CD4-positive, alpha-beta T cell (primary cell): ENCODE results near the gene IBTK. TPM values are rescaled to one million over a fixed set of nuclear protein-coding genes. Genes with fewer than 3 reads are reported as not detected.
A peak's percentile ranks its signal among the peaks of the same experiment; 100 is the strongest.

ENCODE experiments used
- ATAC-seq: fragments of 200-7000 bp; cut with Tn5 transposase; one replicate; pipeline ENCODE4 v1.10.0; 2022; ENCODE audit warnings: mild to moderate bottlenecking; ENCODE audit not compliant: poor library complexity
- CTCF ChIA-PET: fragments of 350-600 bp; sonication (Branson Sonifier 250); formaldehyde crosslinking; loops from one replicate; lab custom pipeline; 2021; ENCODE audit warnings: antibody characterized with exemption, inconsistent platforms; lab: Charles Lee
- POLR2A ChIA-PET: fragments of 350-600 bp; sonication (Branson Sonifier 250); formaldehyde crosslinking; loops from one replicate; lab custom pipeline; 2021; ENCODE audit warnings: antibody characterized with exemption, inconsistent platforms; lab: Charles Lee
- DNase-seq, 14 experiments: peaks; one replicate each; pipeline ENCODE4 v3.0.0-alpha.2; 2013 to 2020; ENCODE audit warnings: mixed read lengths in 2 of 14
- H3K27ac ChIP-seq, 2 donors: one replicate each; pipeline versions ENCODE4 v1.5.1 to v1.7.0; 2013; ENCODE audit warnings: low read length in 2 of 2, low read depth in 1 of 2, mild to moderate bottlenecking in 1 of 2
- H3K27me3 ChIP-seq, 2 experiments: 1 replicate in 1 of 2; 2 replicates in 1 of 2; pipeline versions ENCODE4 v1.6.1 to v1.7.0; 2013; ENCODE audit warnings: low read length in 2 of 2, control low read depth in 1 of 2, mild to moderate bottlenecking in 1 of 2, moderate library complexity in 1 of 2; ENCODE audit not compliant: insufficient read depth in 2 of 2, control insufficient read depth in 1 of 2
- H3K36me3 ChIP-seq: one replicate; pipeline ENCODE4 v1.6.1; 2013; ENCODE audit warnings: low read length, control low read depth; ENCODE audit not compliant: insufficient read depth
- H3K4me1 ChIP-seq: one replicate; pipeline ENCODE4 v1.6.1; 2013; ENCODE audit warnings: low read length, control low read depth; ENCODE audit not compliant: insufficient read depth
- H3K4me3 ChIP-seq: one replicate; pipeline ENCODE4 v1.5.1; 2013; ENCODE audit warnings: mild to moderate bottlenecking, low read length, moderate library complexity
- H3K9me3 ChIP-seq, 2 experiments: 1 replicate in 1 of 2; 2 replicates in 1 of 2; pipeline versions ENCODE4 v1.6.1 to v1.7.0; 2013; ENCODE audit warnings: low read length in 2 of 2, mild to moderate bottlenecking in 2 of 2, control low read depth in 1 of 2, moderate library complexity in 1 of 2; ENCODE audit not compliant: control insufficient read depth in 1 of 2, insufficient read depth in 1 of 2
- H3K27ac Mint-ChIP-seq: one replicate; pipeline ENCODE4 v1.8.0; 2020; ENCODE audit warnings: mixed read lengths
- H3K27me3 Mint-ChIP-seq: one replicate; pipeline ENCODE4 v1.8.0; 2021; ENCODE audit warnings: mixed read lengths
- H3K36me3 Mint-ChIP-seq: one replicate; pipeline ENCODE4 v1.8.0; 2021; ENCODE audit warnings: low read depth, mixed read lengths
- H3K4me1 Mint-ChIP-seq: one replicate; pipeline ENCODE4 v1.8.0; 2021; ENCODE audit warnings: low read depth, mixed read lengths
- H3K4me3 Mint-ChIP-seq: one replicate; pipeline ENCODE4 v1.8.0; 2020; ENCODE audit warnings: mild to moderate bottlenecking, mixed read lengths
- H3K9me3 Mint-ChIP-seq: one replicate; pipeline ENCODE4 v1.8.0; 2020; ENCODE audit warnings: mixed read lengths
- intact Hi-C, 2 experiments: fragments of 100-400 bp; cut with DNase I in 1 of 2; cut with micrococcal nuclease in 1 of 2; formaldehyde crosslinking; loops; one replicate each; pipeline versions ENCODE4 v1.15.1 to v1.9.0; 2023 to 2025; cut with DNase I, micrococcal nuclease
- total RNA-seq, 174 experiments: library from RNA in 2 of 174; stranded (reverse) in 2 of 174; gene quantifications; one replicate each; pipeline ENCODE4 v1.2.3 and lab custom pipeline; 2021 to 2026
- TF ChIP-seq, protein P1 (sequence below): fragments of 200-600 bp; IDR thresholded peaks from one replicate; pipeline ENCODE4 v1.8.0; 2022; ENCODE audit warnings: antibody characterized with exemption, mild to moderate bottlenecking

IBTK gene
- total RNA-seq, 2 experiments from 2014 or later, result 11.0 to 11.2 TPM

DNA sequence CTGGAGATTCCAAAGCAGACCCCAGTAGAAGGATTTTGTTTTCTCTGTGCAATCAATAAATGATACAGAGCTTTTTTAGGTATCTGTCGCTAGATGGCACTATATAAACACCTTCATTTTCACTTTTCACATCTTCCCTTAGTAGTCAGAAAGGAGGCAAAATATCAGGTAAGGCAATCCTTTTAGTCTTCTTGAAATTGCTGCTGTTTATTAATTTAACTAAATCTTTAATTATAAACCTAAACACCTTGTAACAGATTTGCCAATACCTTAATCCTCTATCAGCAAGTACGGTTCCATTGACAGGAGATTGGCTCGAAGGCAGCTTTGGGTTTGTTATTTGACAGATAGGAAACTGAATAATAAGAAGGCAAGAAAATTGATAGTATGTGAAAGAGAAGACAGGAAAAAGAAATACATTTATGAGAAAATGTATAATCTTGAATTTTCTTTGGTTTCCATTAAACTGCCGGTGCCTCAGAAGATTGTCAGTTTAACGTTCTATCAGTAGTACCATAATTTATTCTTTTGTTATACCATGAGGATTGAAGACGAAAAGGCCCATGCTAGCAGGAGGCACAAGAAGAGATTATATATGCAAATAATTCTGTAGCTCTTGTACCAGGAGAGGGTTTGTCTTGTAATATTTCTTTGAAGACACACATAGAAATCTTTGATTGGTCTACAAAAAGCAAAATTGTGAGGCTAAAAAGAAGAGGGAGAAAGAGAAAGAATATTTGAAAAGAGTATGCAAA lies 23.5 kb upstream of the IBTK start:
- CTCF ChIA-PET, result interaction anchor here (0.9 to 2.0 kb wide), 6 partner anchors 9 to 796 kb away, joined by 3 to 8 read pairs (median 4); partner anchors contain the start of genes DOP1A and UBE3D
- Histone ChIP-seq H3K9me3 (no peaks in the 10 kb centered on the region), H3K4me3 (no peak overlapping the region), H3K4me1 (no peaks in the 10 kb centered on the region), H3K27me3 (no peaks in the 10 kb centered on the region), H3K27ac (no peak overlapping the region), H3K36me3 (no peaks in the 10 kb centered on the region)
- Mint-ChIP-seq H3K27me3 (no peaks in the 10 kb centered on the region), H3K36me3 (no peaks in the 10 kb centered on the region), H3K4me3 (no peak overlapping the region), H3K27ac (no peak overlapping the region), H3K4me1 (no peaks in the 10 kb centered on the region), H3K9me3 (no peaks in the 10 kb centered on the region)
- DNase-seq, result peak in 3 of 14 experiments; percentile 51 to 54 (median 52)
- TF ChIP-seq, protein P1, sequence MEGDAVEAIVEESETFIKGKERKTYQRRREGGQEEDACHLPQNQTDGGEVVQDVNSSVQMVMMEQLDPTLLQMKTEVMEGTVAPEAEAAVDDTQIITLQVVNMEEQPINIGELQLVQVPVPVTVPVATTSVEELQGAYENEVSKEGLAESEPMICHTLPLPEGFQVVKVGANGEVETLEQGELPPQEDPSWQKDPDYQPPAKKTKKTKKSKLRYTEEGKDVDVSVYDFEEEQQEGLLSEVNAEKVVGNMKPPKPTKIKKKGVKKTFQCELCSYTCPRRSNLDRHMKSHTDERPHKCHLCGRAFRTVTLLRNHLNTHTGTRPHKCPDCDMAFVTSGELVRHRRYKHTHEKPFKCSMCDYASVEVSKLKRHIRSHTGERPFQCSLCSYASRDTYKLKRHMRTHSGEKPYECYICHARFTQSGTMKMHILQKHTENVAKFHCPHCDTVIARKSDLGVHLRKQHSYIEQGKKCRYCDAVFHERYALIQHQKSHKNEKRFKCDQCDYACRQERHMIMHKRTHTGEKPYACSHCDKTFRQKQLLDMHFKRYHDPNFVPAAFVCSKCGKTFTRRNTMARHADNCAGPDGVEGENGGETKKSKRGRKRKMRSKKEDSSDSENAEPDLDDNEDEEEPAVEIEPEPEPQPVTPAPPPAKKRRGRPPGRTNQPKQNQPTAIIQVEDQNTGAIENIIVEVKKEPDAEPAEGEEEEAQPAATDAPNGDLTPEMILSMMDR, result peak; percentile 76
- ATAC-seq, result no peak
- POLR2A ChIA-PET, result no interaction called here
- intact Hi-C loops, result loop anchor here (1.0 to 10.0 kb wide), 5 partner anchors 784 to 1244 kb away; partner anchors contain the start of gene PRSS35 (in 1 of the 2)

DNA sequence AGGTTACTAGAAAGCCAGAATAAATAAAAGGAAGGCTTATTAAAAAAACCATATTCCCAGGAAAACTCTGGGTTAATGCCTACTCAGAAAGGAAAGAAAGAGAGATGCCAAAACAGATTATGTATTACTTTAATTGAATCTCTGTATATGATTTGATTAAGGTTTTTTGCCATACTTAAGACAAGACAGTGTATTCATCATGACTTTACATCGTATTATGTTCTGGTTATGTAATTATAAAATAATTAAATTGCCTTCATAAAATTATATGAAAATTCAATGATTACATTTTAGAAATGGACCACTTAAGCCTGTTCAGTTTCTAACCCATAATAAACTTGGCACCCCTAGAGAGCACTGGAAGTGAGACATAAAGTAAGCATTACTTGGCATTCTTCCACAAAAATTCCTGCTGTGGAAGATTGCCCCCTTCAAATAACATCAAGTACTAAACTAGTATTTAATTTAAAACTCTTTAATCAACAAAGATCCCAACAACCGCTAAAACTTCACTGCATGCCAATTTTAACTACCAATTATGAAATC lies 20.8 kb upstream of the IBTK start:
- TF ChIP-seq, protein P1, result no peak
- POLR2A ChIA-PET, result no interaction called here
- no peak for ATAC-seq

DNA sequence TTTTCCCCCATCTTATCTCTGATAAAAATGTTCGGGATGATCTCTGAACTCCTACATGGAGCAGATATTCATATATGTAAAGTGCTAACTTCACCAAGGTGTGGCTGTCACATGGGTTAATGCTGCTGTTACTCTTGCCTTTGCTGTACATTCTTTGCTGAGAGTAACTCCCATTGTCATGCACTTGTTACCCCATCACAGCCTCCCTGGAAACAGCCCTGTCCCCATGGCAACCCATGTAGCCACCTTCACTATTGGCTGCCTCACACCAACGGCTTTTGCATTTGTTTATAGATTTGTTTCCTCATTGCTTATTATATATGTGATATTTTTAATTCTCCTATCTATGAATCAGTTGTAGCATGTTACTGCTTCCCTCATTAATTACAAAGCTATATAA lies 17.3 kb upstream of the IBTK start:
- no peaks in the 10 kb centered on the region for H3K9me3 ChIP-seq
- ChIA-PET POLR2A (no interaction called here), CTCF (no interaction called here)
- Mint-ChIP-seq H3K36me3 (no peaks in the 10 kb centered on the region), H3K27me3 (peaks cover 13% of the 10 kb centered on the region), H3K4me3 (no peak overlapping the region), H3K4me1 (no peaks in the 10 kb centered on the region), H3K27ac (no peak overlapping the region), H3K9me3 (no peaks in the 10 kb centered on the region)
- no peaks in the 10 kb centered on the region for H3K4me1 ChIP-seq
- intact Hi-C loops, result no loop called here
- no peaks in the 10 kb centered on the region for H3K27me3 ChIP-seq
- no peak for DNase-seq
- H3K4me3 ChIP-seq, result no peak overlapping the region
- TF ChIP-seq, protein P1, result no peak
- ATAC-seq, result no peak
- no peaks in the 10 kb centered on the region for H3K36me3 ChIP-seq
- no peak overlapping the region for H3K27ac ChIP-seq

More for the DNA sequence above, 20.8 kb upstream of the IBTK start:
- Mint-ChIP-seq H3K4me3 (no peak overlapping the region), H3K4me1 (no peaks in the 10 kb centered on the region), H3K27me3 (peaks cover 6% of the 10 kb centered on the region), H3K27ac (no peak overlapping the region), H3K36me3 (no peaks in the 10 kb centered on the region), H3K9me3 (no peaks in the 10 kb centered on the region)
- no peaks in the 10 kb centered on the region for H3K36me3 ChIP-seq
- no peaks in the 10 kb centered on the region for H3K27me3 ChIP-seq
- DNase-seq, result no peak
- intact Hi-C loops, result no loop called here
- CTCF ChIA-PET, result no interaction called here
- H3K4me3 ChIP-seq, result no peak overlapping the region
- H3K27ac ChIP-seq, result no peak overlapping the region
- no peaks in the 10 kb centered on the region for H3K9me3 ChIP-seq
- H3K4me1 ChIP-seq, result no peaks in the 10 kb centered on the region
